GM18499 (cell line): ENCODE results near the gene TRUB2.

Experiments used
- ATAC-seq: cut with Tn5 transposase; IDR thresholded peaks from one replicate; pipeline ENCODE4 v1.9.1; 2021; ENCODE audit warnings: moderate number of reproducible peaks; ENCODE audit not compliant: insufficient read depth, unreplicated experiment

The TRUB2 gene, protein sequence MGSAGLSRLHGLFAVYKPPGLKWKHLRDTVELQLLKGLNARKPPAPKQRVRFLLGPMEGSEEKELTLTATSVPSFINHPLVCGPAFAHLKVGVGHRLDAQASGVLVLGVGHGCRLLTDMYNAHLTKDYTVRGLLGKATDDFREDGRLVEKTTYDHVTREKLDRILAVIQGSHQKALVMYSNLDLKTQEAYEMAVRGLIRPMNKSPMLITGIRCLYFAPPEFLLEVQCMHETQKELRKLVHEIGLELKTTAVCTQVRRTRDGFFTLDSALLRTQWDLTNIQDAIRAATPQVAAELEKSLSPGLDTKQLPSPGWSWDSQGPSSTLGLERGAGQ

DNA sequence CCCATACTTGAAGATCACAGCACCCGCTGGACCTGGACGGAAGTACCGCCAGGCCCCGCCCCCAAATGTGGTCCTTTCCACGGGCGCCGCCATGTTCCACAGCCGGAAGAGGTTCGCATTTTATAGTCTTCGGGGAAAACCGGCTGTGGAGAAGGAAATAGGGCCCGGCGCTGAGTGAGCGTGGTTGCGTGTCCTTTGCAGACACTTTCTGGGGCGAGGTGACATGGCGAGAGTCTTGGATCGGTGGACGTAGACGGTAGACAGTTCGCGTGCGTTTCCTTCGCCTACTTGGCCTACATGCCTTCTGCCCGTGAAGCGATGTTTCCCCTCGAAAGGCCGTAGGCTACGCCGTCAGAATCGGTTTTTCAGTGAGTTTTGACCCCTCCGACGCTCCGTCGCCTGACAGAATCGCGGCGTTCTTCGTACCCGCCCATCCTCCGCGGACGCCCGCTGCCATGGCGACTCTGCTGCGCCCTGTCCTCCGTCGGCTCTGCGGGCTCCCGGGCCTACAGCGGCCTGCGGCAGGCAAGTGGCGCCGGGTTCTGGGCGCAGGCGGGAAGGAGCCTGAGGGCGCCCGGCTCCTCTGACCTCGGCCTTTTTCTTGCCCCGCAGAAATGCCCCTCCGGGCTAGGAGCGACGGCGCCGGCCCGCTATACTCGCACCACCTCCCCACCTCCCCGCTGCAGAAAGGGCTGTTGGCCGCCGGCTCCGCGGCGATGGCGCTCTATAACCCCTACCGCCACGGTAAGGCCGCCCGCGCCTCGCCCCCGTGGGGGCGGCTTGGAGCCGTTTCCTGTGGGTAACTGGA is at the start of gene TRUB2, which contains the start of gene COQ4:
Gene TRUB2 (minus strand): TSS at position 44 of the 808 bp plus-strand sequence. CDS start 39 bp downstream, at position 5.
Gene COQ4 (plus strand): TSS at position 436 of the 808 bp plus-strand sequence. CDS start 20 bp downstream, at position 456.
- peak; percentile 74 for ATAC-seq

DNA sequence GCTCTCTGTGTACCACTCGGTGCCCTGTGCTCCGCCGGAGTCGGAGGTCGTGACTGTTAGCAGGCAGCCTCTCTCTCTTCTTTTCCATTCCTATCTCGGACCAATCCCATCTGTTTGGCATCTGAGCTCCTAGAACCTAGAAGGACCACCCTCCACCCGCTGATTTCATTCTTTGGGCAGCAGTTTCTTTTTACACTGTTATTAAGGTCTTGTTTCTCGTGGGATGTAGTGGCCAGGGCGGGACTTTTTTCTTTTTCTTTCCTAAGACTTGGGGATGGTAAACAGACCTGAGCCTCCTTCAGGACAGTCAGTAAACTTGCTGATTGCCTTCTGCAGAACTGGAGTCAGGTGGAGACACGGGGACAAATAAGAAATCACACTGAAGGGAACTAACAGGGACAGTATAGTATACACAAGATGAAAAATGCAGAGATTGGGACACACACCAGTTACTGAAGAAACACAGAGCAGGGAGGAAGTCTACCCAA is 49.4 kb upstream of the TRUB2 start:
- ATAC-seq = no peak

DNA sequence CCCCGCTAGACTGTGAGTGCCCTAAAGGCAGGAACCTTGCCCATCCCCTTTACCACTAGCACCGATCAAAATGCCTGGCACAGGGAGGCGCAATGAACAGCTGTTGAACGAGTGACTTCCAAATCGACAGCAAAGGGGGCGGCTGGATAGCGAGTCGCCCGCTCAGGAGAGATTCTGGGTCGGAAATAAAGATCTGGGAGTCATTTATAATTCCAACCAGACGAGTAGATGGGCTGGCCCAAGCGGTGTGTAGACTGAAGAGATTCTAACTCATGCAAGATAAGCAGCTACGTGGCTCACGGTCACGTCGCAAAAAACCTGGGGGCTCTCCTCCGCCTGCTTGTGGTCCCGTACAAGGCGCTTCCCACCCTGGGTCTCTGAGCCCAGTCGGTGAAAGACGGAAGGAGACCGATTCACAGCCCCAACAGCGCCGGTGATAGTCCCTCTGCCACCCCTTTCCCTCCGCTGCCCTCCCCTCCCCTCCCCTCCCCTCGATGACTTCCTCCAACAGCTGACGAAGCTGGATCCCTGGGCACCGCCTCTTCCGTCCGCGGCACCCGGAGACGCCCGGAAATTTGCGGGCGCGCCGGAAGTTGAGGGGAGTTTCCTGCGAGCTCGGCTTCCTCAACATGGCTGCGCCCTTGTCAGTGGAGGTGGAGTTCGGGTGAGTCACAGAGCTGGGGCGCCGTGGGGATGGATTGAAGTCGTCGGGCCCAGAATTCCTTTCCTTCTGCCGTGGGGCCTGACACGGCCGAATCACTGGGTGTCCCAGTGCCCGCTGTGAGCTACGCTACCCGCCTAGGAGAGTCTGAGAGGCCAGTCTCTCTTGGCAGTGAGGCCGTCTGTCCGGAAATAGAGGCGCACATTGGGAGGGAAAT is 48.7 kb upstream of the TRUB2 start, which contains the start of gene URM1:
Gene URM1 (plus strand): TSS at position 623 of the 878 bp plus-strand sequence. CDS start 7 bp downstream, at position 630.
- peak; percentile 52 for ATAC-seq

DNA sequence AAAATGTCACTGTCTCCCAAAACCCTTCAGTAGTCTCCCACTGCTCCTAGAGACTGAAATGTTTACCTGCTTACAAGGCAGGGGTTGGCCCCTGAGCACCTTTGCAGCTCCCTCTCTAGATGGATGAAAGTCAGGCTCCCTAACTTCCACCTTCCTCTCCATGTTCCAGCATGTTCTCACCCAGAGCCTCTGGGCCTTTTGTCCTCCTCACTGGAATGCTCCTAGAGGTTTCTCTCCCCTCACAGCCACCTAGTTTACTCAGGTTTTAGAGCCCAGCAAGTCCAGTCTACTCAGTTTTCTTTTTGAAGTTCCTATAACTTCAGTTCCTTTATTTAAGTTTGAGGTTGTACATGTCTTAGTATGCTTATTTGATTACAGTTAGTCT is 48.1 kb upstream of the TRUB2 start:
- no peak for ATAC-seq

DNA sequence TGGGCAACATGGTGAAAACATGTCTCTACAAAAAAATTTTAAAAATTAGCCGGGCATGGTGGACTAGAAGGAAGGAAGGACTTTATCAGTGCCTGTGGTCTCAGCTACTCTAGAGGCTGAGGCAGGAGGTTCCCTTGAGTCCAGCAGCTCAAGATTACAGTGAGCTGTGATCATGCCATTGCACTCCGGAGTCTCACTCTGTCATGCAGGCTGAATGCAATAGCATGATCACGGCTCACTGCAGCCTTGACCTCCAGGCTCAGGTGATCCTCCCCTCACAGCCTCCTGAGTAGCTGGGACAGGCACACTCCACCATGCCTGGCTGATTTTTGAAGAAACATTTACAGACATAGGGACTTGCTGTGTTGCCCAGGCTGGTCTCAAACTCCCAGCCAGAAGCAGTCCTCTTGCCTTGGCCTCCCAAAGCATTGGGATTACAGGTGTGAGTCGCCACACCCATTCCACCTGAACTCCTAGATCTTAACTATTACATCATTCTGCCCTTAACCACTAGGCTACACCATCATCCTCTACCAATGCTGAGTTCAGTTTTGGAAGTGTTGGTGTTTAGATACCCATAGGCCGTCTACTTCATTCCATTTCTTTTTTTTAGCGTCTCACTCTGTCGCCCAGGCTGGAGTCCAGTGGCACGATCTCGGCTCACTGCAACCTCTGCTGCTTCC is 46.9 kb upstream of the TRUB2 start:
- no peak for ATAC-seq

DNA sequence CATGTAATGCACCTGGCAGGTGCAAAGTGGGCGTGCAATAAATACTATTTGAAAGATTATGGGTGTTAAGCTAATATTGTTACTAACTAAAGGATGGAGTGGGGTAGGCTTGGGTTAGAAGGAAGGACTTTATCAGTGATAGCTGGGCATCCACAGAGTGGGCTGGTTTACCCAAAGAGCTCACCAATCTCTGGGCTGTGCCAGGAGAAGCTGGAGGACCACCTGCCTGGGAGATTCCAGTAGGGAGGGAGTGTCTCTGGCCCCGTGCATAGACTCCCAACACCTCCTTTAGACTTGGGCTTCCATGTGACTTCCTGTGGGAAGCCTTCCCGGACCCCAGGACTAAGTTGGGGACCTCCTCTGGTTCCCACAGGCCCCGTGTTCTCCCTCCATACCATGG is 43.3 kb upstream of the TRUB2 start:
- ATAC-seq = no peak

DNA sequence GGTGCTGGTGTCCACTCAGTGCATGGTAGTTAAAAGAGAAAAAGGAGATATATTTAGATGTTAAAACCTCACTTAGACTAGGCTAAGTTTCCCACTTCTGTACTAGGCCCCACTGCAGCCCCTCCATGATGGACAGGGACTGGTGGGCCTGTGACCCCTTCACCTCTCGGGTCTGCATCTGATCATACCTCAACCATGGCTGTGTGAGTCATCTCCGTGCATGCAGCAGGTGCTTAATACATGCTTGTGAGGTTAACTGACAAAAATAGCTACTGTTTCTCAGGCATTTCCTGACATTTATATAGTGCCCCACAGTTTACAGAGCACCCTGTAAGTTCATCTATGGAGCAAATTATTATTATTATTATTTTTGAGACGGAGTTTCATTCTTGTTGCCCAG is 40.5 kb upstream of the TRUB2 start:
- ATAC-seq = no peak

DNA sequence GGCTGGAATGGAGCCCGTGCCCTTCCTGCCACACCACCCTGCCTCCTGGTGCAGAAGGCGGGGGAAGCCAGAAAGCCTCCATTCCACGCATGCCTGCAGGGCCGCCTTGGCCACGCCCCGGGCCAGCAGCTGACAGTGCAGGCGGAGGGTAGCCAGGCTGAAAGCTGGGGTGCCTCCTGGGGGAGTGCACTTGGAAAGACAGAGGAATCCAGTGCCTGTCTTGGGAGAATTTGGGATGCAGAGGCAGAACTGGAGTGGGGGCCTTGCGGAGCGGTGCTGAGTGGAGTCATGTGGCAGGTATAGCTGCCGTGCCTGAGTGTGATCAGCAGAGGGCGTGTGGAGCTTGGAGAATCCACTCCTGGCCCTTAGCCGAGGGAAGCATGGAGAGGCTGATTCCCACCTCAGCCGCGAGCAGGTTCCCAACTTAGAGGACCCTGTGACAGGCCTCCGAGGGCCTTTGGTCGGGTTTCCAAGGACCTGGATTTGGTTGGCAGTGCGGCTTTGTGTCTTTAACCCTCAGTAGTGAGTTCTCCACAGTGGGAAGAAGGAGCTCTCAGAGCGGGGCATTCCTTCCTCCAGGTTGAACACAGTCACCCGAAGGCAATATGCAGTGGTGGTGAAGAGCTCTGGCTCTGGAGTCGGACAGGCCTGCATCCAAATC is 39.9 kb upstream of the TRUB2 start:
- no peak for ATAC-seq

DNA sequence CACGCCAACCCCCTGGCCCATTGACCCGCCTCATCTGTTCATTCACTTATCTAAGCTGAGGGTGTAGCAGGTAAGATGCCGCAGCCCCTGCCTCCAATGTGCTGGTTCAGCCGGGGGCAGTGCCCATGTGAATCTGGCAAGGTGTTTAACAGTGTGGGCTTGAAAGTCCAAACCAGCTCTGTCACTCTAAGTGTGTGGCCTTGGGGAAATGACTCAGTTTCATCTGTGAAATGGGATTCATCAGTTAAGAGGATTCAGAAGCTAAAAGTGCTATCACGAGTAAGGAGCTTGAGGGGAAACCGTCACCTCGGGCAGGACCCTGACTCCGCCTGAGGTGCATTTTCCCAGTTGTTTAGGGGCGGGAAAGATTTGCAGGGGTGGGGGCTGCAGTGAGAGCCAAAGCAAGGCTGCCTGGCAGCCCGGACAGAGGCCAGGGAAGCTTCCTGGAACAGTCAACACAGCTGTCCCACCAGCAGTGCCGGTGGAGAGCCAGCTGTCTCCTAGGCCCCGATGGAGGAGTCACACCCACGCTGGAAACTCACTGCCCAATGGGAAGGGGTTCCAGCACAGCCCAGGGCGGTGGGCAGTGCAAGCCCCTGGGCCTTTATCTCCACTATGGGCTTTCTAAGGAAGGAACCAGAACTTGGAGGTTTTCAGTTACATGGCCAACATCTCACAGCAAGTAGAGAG is 39.2 kb upstream of the TRUB2 start:
- no peak for ATAC-seq

DNA sequence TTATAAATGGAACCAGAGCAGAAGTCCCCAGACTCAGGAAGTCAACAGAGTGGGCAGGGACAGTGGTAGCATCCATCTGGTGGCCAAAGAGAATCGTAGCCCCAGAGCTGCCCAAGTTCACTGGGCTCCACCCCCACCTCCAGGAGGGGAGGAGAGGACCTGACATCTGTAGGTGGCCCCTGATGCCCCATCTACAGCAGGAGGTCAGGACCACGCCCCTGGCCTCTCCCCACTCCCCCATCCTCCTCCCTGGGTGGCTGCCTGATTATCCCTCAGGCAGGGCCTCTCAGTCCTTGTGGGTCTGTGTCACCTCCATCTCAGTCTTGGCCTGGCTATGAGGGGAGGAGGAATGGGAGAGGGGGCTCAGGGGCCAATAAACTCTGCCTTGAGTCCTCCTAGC is 38.6 kb upstream of the TRUB2 start:
- ATAC-seq = no peak

DNA sequence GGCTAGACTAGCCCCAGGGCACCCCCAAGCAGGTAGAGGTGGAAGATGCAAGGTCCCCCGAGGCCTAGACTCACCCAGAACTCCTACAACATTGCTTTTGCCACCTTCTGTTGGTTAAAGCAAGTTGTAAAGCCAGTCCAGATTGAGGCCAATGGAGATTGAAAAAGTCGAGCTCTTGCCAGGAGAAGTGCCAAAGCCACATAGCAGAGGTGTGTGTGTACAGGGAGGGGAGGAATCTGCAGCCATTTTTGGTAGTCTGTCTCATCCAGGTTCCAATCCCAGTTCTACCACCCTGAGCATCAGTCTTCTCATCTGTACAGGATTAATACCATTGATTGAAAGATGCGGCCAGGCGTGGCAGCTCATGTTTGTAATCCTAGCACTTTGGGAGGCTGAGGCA is 36.6 kb upstream of the TRUB2 start:
- no peak for ATAC-seq

DNA sequence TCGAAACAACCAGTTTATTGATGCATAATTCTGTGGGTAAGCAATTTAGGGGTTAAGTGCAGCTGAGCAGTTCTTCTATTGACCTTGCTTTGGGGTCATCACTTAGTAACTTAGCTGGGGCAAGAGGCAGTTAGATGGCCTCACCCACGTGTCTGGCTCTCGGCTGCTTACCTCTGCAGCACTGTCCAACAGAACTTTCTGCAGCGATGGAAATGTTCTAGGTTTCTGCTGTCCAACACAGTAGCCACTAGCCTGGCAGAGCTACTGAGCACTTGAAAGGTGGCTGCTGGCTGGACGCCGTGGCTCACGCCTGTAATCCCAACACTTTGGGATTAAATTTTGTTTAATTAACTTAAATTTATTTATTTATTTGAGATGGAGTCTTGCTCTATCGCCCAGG is 35.8 kb upstream of the TRUB2 start:
- no peak for ATAC-seq

DNA sequence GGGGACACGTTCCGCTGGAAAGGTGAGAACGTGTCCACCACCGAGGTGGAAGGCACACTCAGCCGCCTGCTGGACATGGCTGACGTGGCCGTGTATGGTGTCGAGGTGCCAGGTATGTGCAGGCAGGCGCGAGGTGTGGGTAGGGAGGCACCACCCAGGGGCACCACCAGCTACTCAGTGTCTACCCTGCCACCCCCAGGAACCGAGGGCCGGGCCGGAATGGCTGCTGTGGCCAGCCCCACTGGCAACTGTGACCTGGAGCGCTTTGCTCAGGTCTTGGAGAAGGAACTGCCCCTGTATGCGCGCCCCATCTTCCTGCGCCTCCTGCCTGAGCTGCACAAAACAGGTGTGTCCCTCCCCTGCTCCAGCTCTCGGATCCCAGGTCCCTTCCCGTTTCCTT is 33.2 kb upstream of the TRUB2 start:
- ATAC-seq = no peak

DNA sequence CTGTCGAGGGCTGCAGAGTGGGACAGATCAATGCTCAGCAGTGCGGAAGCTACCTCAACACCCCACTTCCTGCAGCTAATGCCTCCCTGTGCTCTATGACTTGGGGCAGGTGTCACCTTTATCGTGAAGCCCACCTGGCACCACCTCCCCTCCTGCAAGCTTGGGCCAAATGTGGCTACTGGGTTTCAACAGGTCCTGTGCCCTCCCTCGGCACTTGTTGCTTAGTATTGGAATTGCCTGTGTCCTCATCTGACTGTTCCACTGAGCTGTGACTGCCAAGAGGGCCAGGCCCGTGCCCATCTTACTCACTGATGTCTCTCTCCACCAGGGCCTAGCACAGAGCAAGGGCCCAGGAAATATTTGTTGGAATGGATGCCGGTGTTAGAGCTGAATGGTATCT is 27.5 kb upstream of the TRUB2 start:
- ATAC-seq = no peak

DNA sequence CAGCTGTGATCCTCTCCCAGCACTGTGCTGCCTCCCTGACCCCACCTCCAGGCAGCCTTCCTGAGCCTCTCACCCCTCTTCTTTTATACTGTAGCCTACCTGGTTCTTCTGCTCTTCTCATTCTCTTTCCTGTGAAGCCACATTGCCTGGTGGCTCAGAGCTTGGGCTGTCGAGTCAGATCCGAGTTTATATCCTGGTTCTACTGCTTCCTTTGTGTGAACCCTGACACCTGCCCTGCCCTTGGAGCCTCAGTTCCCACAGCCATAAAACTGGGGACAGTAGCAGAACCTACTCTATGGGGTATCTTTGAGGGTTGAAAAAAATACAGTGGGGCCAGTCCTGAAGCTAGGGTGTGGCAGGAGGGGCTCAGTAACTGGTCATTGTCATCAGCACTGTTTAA is 26.9 kb upstream of the TRUB2 start:
- ATAC-seq = no peak

DNA sequence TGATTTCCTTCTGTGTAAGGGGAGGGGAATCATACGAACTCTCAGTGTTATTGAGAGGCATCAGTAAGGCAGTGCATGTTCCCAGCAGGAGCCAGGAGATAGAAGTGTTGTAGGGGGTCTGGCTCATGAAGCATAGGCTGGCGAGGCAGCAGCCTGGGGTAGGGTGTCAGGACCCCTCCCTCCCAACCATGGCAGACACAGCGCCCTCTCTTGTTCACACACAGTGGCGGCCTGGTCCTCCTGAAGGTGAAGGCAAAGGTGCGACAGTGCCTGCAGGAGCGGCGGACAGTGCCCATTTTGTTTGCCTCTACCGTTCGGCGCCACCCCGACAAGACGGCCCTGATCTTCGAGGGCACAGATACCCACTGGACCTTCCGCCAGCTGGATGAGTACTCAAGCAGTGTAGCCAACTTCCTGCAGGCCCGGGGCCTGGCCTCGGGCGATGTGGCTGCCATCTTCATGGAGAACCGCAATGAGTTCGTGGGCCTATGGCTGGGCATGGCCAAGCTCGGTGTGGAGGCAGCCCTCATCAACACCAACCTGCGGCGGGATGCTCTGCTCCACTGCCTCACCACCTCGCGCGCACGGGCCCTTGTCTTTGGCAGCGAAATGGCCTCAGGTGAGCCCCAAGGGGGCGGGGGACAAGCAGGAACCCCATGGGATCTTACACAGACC is 22.8 kb upstream of the TRUB2 start:
- ATAC-seq = no peak

DNA sequence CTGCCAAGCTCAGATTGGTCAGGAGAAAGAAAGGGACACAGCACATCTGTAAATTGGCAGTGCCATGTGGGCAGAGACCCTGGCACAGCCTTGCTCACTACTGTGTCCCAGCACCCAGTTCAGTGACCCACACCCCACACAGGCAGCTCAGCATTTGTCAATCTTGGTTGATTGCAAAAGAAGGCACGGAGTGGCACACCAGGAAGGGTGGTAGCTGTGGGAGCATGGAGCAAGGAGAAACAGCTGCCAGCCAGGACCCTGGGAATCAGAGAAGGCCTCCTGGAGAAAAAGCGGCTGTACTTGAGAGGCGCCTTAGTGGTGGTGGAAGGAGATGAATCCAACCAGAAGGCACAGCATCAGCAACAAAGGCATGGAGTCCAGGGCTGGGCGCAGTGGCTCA is 21.6 kb upstream of the TRUB2 start:
- no peak for ATAC-seq

DNA sequence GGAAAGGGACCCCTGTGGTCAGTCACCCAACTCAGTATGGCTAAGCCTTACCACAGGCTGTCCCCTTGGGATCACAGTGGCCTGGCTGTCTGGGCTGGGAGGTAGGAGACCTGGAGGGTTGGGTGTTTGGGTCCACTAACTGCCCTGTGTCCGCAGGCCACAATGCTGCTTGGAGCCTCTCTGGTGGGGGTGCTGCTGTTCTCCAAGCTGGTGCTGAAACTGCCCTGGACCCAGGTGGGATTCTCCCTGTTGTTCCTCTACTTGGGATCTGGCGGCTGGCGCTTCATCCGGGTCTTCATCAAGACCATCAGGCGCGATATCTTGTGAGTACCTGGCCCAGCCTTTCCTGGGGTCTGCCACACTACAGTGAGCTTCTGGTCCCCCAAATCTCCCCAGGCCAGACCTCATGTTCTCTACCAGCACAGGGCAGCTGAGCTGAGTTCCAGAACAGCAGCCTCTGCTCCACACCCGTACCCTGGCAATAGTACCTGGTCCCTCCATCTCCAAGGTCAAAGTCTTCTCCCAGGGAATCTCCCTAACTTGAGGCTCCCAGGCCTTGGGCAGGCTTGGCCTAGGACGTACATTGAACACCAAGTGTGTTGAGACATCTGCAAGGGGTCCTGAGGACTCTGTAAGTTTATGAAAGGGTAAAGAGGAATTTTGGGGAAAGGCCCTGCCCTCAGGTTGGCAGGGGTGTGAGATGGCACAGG is 20.9 kb upstream of the TRUB2 start:
- no peak for ATAC-seq
